HG03025 (cell line): Measurements from ENCODE around the gene WDR75.

ENCODE experiments used
- ATAC-seq: cut with Tn5 transposase; IDR thresholded peaks from one replicate; pipeline ENCODE4 v1.9.1; 2021; ENCODE audit warnings: mild to moderate bottlenecking, moderate library complexity; ENCODE audit not compliant: unreplicated experiment, low FRiP score

WDR75 gene

DNA sequence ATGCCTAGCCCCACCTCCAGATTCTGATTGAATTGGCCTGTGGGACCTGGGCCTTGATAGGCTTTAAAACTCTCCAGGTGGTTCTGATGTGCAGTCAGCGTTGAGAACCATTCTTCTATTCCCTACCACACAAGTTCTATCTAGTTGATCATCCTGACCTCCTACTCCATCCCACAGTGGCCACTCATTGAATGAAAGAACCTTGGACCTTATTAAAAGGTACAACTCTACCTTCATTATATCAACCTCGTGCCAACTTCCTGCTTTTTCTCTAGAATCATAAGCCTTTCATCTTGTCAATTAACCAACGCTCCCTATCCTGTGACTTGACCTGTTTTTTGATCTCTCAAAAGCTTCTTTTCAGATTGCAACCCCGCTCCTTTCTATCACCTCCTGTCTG lies 83.5 kb downstream of the WDR75 start:
- no peak for ATAC-seq
